Esophagus muscularis mucosa (tissue), 4 donors: ENCODE data around the gene ITGAD. TPM values are rescaled to one million over a fixed set of nuclear protein-coding genes. Genes with fewer than 3 reads are reported as not detected.

ENCODE experiments used
- DNase-seq: peaks from one replicate; pipeline ENCODE4 v3.0.0-alpha.2; 2017; ENCODE audit errors: extremely low spot score
- H3K27ac ChIP-seq, 4 donors: fragments of 200-600 bp; sonication (generic); replicated peaks in 1 of 4; 1 replicate in 3 of 4; 2 replicates in 1 of 4; pipeline ENCODE4 v1.5.1; 2016 to 2019; ENCODE audit warnings: mild to moderate bottlenecking in 1 of 4
- H3K27me3 ChIP-seq, 4 donors: fragments of 200-600 bp; sonication (generic); one replicate each; pipeline versions ENCODE4 v1.5.1 to v1.6.0; 2016 to 2019
- H3K36me3 ChIP-seq, 4 donors: fragments of 200-600 bp; sonication (generic); one replicate each; pipeline ENCODE4 v1.5.1; 2016 to 2019
- H3K4me1 ChIP-seq, 4 donors: fragments of 200-600 bp; sonication (generic); one replicate each; pipeline ENCODE4 v1.5.1; 2016 to 2019
- H3K4me3 ChIP-seq, 4 donors: fragments of 200-600 bp; sonication (generic); 1 replicate in 2 of 4; 2 replicates in 2 of 4; pipeline ENCODE4 v1.5.1; 2016 to 2019; ENCODE audit warnings: mild to moderate bottlenecking in 4 of 4, moderate library complexity in 1 of 4
- H3K9me3 ChIP-seq, 4 donors: fragments of 200-600 bp; sonication (generic); 1 replicate in 3 of 4; 2 replicates in 1 of 4; pipeline ENCODE4 v1.5.1; 2016 to 2019
- EP300 ChIP-seq: sonication (generic); formaldehyde crosslinking; IDR thresholded peaks from one replicate; pipeline ENCODE4 v1.6.1; 2017; ENCODE audit warnings: antibody characterized with exemption
- POLR2A ChIP-seq: fragments of 450-650 bp; IDR thresholded peaks from one replicate; pipeline ENCODE4 v1.6.1; 2017; ENCODE audit warnings: antibody characterized with exemption, moderate library complexity, mild to moderate bottlenecking, low read depth
- POLR2AphosphoS5 ChIP-seq, 2 donors: sonication (generic); formaldehyde crosslinking; IDR thresholded peaks; one replicate each; pipeline ENCODE4 v1.6.1; 2017; ENCODE audit warnings: antibody characterized with exemption in 2 of 2
- WGBS: methylation state at CpG from one replicate; pipeline ENCODE4 v1.1.5; 2018; 5-methylcytosine and 5-hydroxymethylcytosine counted together
- intact Hi-C: fragments of 100-400 bp; cut with DNase I; formaldehyde crosslinking; loops from one replicate; pipeline ENCODE4 v1.15.1; 2023
- total RNA-seq, 4 donors: library from RNA; depleted of rRNA; stranded (reverse); fragments of >200 nt; gene quantifications; one replicate each; pipeline versions ENCODE4 v1.1.0 to v1.2.1, GENCODE V29; 2016
- TF ChIP-seq, protein P1 (sequence below), 3 experiments: fragments of 200-600 bp in 2 of 3; fragments of 450-650 bp in 1 of 3; sonication (generic) in 2 of 3; IDR thresholded peaks; one replicate each; pipeline ENCODE4 v1.5.1; 2017 to 2019; ENCODE audit warnings: antibody characterized with exemption in 3 of 3, mild to moderate bottlenecking in 2 of 3, moderate library complexity in 1 of 3

Gene ITGAD
- total RNA-seq, 4 donors from 2014 or later = 0.50 TPM; not detected in 3

DNA sequence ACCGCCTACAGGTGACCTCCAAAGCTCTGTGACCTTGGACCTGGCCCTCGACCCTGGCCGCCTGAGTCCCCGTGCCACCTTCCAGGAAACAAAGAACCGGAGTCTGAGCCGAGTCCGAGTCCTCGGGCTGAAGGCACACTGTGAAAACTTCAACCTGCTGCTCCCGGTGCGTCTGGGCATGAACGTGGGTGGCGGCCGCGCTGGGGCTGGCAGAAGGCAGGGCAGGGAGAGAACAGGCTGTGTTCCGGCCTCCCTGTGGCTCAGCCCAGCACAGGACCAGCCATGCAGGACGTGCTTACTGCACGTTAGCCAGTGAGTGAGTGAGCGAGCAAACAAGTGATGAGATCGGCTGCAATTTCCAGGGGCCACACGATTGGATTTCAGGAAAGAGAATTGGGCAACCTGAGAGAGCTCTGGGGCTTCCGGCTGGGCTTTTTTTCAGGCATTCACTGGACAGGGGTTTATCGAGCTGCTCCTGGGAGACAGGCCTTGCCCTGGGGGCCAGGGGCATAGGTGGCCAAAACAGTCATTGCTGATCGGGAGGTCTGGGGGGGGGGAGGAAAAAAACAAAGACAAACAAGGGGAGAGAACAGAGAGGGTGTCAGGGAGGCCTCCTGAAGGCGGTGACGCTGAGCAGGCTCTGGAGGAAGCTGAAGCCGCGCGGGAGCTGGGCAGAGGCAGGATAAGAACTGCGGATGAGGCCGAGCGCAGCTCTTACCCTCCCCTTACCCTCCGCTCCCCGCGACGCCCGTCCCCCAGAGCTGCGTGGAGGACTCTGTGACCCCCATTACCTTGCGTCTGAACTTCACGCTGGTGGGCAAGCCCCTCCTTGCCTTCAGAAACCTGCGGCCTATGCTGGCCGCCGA is 21.3 kb upstream of the ITGAD start:
- no peak for TF ChIP-seq POLR2AphosphoS5 (IDR thresholded peaks at IDR 0.05)
- no peak for TF ChIP-seq POLR2A
- TF ChIP-seq, protein P1, sequence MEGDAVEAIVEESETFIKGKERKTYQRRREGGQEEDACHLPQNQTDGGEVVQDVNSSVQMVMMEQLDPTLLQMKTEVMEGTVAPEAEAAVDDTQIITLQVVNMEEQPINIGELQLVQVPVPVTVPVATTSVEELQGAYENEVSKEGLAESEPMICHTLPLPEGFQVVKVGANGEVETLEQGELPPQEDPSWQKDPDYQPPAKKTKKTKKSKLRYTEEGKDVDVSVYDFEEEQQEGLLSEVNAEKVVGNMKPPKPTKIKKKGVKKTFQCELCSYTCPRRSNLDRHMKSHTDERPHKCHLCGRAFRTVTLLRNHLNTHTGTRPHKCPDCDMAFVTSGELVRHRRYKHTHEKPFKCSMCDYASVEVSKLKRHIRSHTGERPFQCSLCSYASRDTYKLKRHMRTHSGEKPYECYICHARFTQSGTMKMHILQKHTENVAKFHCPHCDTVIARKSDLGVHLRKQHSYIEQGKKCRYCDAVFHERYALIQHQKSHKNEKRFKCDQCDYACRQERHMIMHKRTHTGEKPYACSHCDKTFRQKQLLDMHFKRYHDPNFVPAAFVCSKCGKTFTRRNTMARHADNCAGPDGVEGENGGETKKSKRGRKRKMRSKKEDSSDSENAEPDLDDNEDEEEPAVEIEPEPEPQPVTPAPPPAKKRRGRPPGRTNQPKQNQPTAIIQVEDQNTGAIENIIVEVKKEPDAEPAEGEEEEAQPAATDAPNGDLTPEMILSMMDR (IDR thresholded peaks at IDR 0.05) = no peak
- TF ChIP-seq EP300 = no peak
- DNase-seq = no peak
- H3K4me3 ChIP-seq = no peak overlapping the region
- H3K27ac ChIP-seq = no peak overlapping the region
- peaks cover 0 to 9% (median 4%) of the 10 kb centered on the region in 4 donors for H3K9me3 ChIP-seq
- intact Hi-C loops = no loop called here
- H3K36me3 ChIP-seq = no peaks in the 10 kb centered on the region
- H3K4me1 ChIP-seq = no peaks in the 10 kb centered on the region
- 79% methylated on average over 35 of the region's 42 CpGs for WGBS
- H3K27me3 ChIP-seq = peaks cover 0 to 37% (median 0%) of the 10 kb centered on the region in 4 donors

DNA sequence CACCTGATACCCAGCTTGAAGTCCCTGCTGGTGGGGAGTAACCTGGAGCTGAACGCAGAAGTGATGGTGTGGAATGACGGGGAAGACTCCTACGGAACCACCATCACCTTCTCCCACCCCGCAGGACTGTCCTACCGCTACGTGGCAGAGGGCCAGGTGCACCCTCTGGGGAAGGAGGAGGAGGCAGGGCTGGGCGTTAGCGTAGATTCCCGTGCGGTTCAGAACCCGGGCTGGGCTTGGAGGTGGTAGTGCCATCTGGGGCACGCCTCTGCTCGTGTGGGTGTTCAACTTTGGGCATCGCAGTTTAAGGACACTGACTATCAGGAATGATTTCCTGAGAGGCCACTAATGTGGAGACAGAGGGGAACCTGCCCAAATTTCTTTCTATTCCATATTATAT is 19.9 kb upstream of the ITGAD start:
- TF ChIP-seq POLR2AphosphoS5 (IDR thresholded peaks at IDR 0.05) (no peak), POLR2A (no peak), EP300 (no peak)
- TF ChIP-seq, protein P1 (IDR thresholded peaks at IDR 0.05) = no peak
- Histone ChIP-seq H3K4me3 (no peak overlapping the region), H3K27ac (no peak overlapping the region), H3K27me3 (peaks cover 0 to 37% (median 0%) of the 10 kb centered on the region in 4 donors), H3K9me3 (peaks cover 0 to 9% (median 4%) of the 10 kb centered on the region in 4 donors), H3K4me1 (no peaks in the 10 kb centered on the region), H3K36me3 (no peaks in the 10 kb centered on the region)
- DNase-seq = no peak
- 77% methylated on average over 14 of the region's 14 CpGs for WGBS
- intact Hi-C loops = no loop called here

DNA sequence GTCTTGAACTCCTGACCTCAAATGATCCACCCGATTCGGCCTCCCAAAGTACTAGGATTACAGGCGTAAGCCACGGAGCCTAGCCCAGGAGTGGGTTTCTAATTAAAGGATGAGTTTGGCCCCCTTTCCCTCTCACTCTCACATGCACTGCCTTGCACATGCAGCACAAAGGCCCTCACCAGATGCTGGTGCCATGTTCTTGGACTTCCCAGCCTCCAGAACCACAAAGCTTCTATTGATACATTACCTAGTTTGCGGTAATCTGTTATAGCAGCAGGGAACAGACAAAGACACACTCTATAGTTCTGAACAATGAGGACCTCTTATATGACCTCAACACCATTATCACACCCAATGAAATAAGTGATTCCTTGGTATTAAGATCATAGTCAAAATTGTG is 17.9 kb upstream of the ITGAD start:
- Histone ChIP-seq H3K4me3 (no peak overlapping the region), H3K9me3 (peaks cover 0 to 9% (median 4%) of the 10 kb centered on the region in 4 donors), H3K27me3 (peaks cover 0 to 36% (median 0%) of the 10 kb centered on the region in 4 donors), H3K4me1 (no peaks in the 10 kb centered on the region), H3K36me3 (no peaks in the 10 kb centered on the region), H3K27ac (no peak overlapping the region)
- no peak for DNase-seq
- intact Hi-C loops = no loop called here
- WGBS = 97% methylated on average over 5 of the region's 5 CpGs
- no peak for TF ChIP-seq POLR2AphosphoS5 (IDR thresholded peaks at IDR 0.05)

DNA sequence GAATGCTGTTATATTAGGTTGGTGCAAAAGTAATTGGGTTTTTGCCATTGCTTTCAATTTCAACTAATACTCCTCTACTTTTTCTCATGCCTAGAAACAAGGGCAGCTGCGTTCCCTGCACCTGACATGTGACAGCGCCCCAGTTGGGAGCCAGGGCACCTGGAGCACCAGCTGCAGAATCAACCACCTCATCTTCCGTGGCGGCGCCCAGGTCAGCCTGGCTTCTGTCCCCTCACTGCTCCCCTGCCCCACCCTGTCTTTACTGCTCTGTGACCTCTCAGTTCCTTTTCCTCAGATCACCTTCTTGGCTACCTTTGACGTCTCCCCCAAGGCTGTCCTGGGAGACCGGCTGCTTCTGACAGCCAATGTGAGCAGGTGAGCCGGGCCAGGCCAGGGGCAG is 16.4 kb upstream of the ITGAD start:
- TF ChIP-seq, protein P1 (IDR thresholded peaks at IDR 0.05) = no peak
- TF ChIP-seq EP300 (no peak), POLR2AphosphoS5 (IDR thresholded peaks at IDR 0.05) (no peak), POLR2A (no peak)
- H3K9me3 ChIP-seq = peaks cover 0 to 9% (median 4%) of the 10 kb centered on the region in 4 donors
- no peak for DNase-seq
- 76% methylated on average over 8 of the region's 8 CpGs for WGBS
- peaks cover 0 to 27% (median 0%) of the 10 kb centered on the region in 4 donors for H3K27me3 ChIP-seq
- no peak overlapping the region for H3K4me3 ChIP-seq
- intact Hi-C loops = no loop called here
- no peaks in the 10 kb centered on the region for H3K36me3 ChIP-seq
- H3K27ac ChIP-seq = no peak overlapping the region
- no peaks in the 10 kb centered on the region for H3K4me1 ChIP-seq

DNA sequence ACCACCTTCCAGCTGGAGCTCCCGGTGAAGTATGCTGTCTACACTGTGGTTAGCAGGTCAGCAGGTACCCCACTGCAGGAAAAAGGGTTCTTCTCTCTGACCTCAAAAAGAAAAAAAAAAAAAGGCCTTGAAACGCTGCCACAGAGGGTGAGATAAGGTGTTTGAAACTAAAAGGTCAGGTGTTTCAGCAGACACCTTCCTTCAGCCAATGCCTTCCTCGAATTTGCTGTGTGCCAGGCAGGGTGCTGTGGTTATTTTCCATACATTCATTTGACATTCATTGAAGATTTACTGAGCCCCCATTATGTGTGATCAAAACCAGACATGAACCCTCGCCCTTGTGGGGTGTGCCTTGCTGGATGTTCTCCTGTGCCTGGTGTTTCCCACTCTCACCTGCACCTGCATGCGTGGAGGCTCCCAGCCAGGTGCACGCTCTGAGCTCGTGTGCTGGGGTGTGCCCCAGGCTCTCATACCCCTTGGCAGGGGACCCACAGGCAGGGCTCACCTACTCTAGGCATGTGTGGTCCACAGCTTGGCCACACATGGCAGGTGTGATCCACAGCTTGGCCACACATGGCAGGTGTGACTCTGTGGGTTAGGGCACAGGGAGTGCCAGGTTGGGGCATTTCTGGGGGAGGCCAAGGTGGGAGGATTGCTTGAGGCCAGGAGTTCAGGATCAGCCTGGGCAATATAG is 15.8 kb upstream of the ITGAD start:
- Histone ChIP-seq H3K4me1 (no peaks in the 10 kb centered on the region), H3K9me3 (peaks cover 0 to 9% (median 4%) of the 10 kb centered on the region in 4 donors), H3K4me3 (no peak overlapping the region), H3K36me3 (no peaks in the 10 kb centered on the region), H3K27ac (no peak overlapping the region), H3K27me3 (peaks cover 0 to 27% (median 0%) of the 10 kb centered on the region in 4 donors)
- no peak for DNase-seq
- WGBS = 65% methylated on average over 6 of the region's 7 CpGs
- no peak for TF ChIP-seq POLR2AphosphoS5 (IDR thresholded peaks at IDR 0.05)
- intact Hi-C loops = no loop called here
